Keratinocyte (primary cell): ENCODE data around the gene TTC38. TPM values are rescaled to one million over a fixed set of nuclear protein-coding genes. Genes with fewer than 3 reads are reported as not detected.

Experiments used
- DNase-seq: peaks from one replicate; pipeline ENCODE4 v3.0.0-alpha.2; 2011; ENCODE audit warnings: low read depth, missing footprints, low spot score
- FAIRE-seq: peaks from 2 replicates; lab custom pipeline; 2011; peaks lifted over from hg19 to GRCh38; lab: Jason Lieb, UNC
- H2AFZ ChIP-seq: 2 replicates; pipeline ENCODE4 v1.6.0; 2012; ENCODE audit warnings: low read length, control low read depth, inconsistent platforms; ENCODE audit not compliant: control insufficient read depth
- H3K27ac ChIP-seq: 2 replicates; pipeline ENCODE4 v1.5.1; 2011; ENCODE audit warnings: low read length; ENCODE audit not compliant: control insufficient read depth, insufficient read depth
- H3K27me3 ChIP-seq: 3 replicates; pipeline ENCODE4 v1.6.0; 2011; ENCODE audit warnings: low read length; ENCODE audit not compliant: control insufficient read depth, insufficient read depth; ENCODE audit errors: extremely low read depth
- H3K36me3 ChIP-seq, 2 experiments: 2 replicates in 1 of 2; 3 replicates in 1 of 2; pipeline ENCODE4 v1.5.1; 2011; ENCODE audit warnings: low read length in 2 of 2, mild to moderate bottlenecking in 1 of 2; ENCODE audit not compliant: control insufficient read depth in 2 of 2, insufficient read depth in 2 of 2; ENCODE audit errors: extremely low read depth in 1 of 2
- H3K4me1 ChIP-seq: 3 replicates; pipeline ENCODE4 v1.5.1; 2011; ENCODE audit warnings: low read length; ENCODE audit not compliant: control insufficient read depth, insufficient read depth; ENCODE audit errors: extremely low read depth
- H3K4me2 ChIP-seq: 3 replicates; pipeline ENCODE4 v1.6.0; 2011; ENCODE audit warnings: low read depth, low read length; ENCODE audit not compliant: control insufficient read depth, insufficient read depth; ENCODE audit errors: extremely low read depth
- H3K4me3 ChIP-seq, 3 experiments: fragments of 200-600 bp in 1 of 3; sonication (generic) in 1 of 3; 2 replicates in 2 of 3; 3 replicates in 1 of 3; pipeline ENCODE4 v1.5.1; 2011 to 2016; ENCODE audit warnings: low read length in 3 of 3, mild to moderate bottlenecking in 3 of 3, control low read depth in 2 of 3, inconsistent platforms in 1 of 3, low read depth in 1 of 3, mixed read lengths in 1 of 3, mixed run types in 1 of 3, moderate library complexity in 1 of 3; ENCODE audit not compliant: control insufficient read depth in 2 of 3, insufficient read depth in 2 of 3; ENCODE audit errors: extremely low read depth in 1 of 3
- H3K79me2 ChIP-seq: 2 replicates; pipeline ENCODE4 v1.6.0; 2012; ENCODE audit warnings: low read length; ENCODE audit not compliant: control insufficient read depth, insufficient read depth
- H3K9ac ChIP-seq: 3 replicates; pipeline ENCODE4 v1.6.0; 2011; ENCODE audit warnings: low read length; ENCODE audit not compliant: control insufficient read depth, insufficient read depth; ENCODE audit errors: extremely low read depth
- H3K9me1 ChIP-seq: 3 replicates; pipeline ENCODE4 v1.6.0; 2011; ENCODE audit warnings: low read length; ENCODE audit not compliant: control insufficient read depth, insufficient read depth; ENCODE audit errors: extremely low read depth
- H3K9me3 ChIP-seq: 2 replicates; pipeline ENCODE4 v1.5.1; 2012; ENCODE audit warnings: low read depth, low read length; ENCODE audit not compliant: control insufficient read depth
- H4K20me1 ChIP-seq: 3 replicates; pipeline ENCODE4 v1.6.0; 2011; ENCODE audit warnings: low read length; ENCODE audit not compliant: control insufficient read depth, insufficient read depth; ENCODE audit errors: extremely low read depth
- CTCF ChIP-seq, 3 experiments: IDR thresholded peaks in 1 of 3; conservative IDR thresholded peaks in 1 of 3; optimal IDR thresholded peaks in 1 of 3; 2 replicates in 2 of 3; 3 replicates in 1 of 3; pipeline versions ENCODE3 to v1.5.1; 2011; ENCODE audit warnings: low read length in 3 of 3, mild to moderate bottlenecking in 3 of 3, moderate library complexity in 2 of 3, control low read depth in 1 of 3, inconsistent platforms in 1 of 3; ENCODE audit not compliant: insufficient read depth in 2 of 3; ENCODE audit errors: extremely low read depth in 1 of 3
- EZH2 ChIP-seq: IDR thresholded peaks from one replicate; pipeline ENCODE4 v1.6.1; 2012; ENCODE audit warnings: inconsistent platforms, mild to moderate bottlenecking, low read length, moderate library complexity
- dilution Hi-C: fragments of 300-500 bp; cut with MboI; formaldehyde crosslinking; loops from one replicate; pipeline ENCODE4 v1.7.0; 2020; ENCODE audit warnings: low sequenced_read_pairs; ENCODE audit not compliant: extremely low pct_ligation_motif_present
- polyA plus RNA-seq, 5 experiments: library from polyadenylated mRNA; depleted of rRNA in 3 of 5; stranded (reverse) in 3 of 5; stranded (forward) in 1 of 5; unstranded in 1 of 5; fragments of >200 nt; gene quantifications; 1 replicate in 1 of 5; 2 replicates in 3 of 5; 3 replicates in 1 of 5; pipeline versions ENCODE4 v1.2.1 to v1.2.3, GENCODE V29; 2011 to 2012; ENCODE audit warnings: missing spikeins in 2 of 5, low read depth in 1 of 5, low replicate concordance in 1 of 5

TTC38 gene
- polyA plus RNA-seq, 1 donor (not counting 4 experiments of a cell fraction or from before 2014, with no cell fraction given) = 11.4 TPM

- no peaks in the 10 kb centered on the region for H4K20me1 ChIP-seq
- H3K9ac ChIP-seq = no peak overlapping the region
- no peak overlapping the region for H3K27ac ChIP-seq
- peaks cover 4 to 22% of the 10 kb centered on the region in 2 experiments for H3K36me3 ChIP-seq
- dilution Hi-C loops = no loop called here
- H2AFZ ChIP-seq = no peak overlapping the region
- peaks cover 4% of the 10 kb centered on the region for H3K4me1 ChIP-seq
- no peak for FAIRE-seq
- TF ChIP-seq CTCF (optimal IDR thresholded peaks at IDR 0.05 in 1 of 3, IDR thresholded peaks at IDR 0.05 in 1 of 3, conservative IDR thresholded peaks at IDR 0.05 in 1 of 3; ENCODE audit: extremely low read depth in 1 of 3, insufficient read depth in 2 of 3, low read length in 3 of 3) (no peak), EZH2 (no peak)
- no peak for DNase-seq
- no peak overlapping the region for H3K4me2 ChIP-seq
- H3K9me1 ChIP-seq = no peaks in the 10 kb centered on the region
- H3K9me3 ChIP-seq = no peaks in the 10 kb centered on the region
- H3K4me3 ChIP-seq = no peak overlapping the region
- H3K27me3 ChIP-seq = no peaks in the 10 kb centered on the region
- peaks cover 10% of the 10 kb centered on the region for H3K79me2 ChIP-seq
These were observed 63.7 kb downstream of the TTC38 start for GRCh38 chr22:46331496-46331895.

GRCh38 chr22:46335201-46336118 is 67.7 kb downstream of the TTC38 start, which contains the start of gene TRMU:
TRMU (plus strand) TSS chr22:46335714; CDS start chr22:46335765, 51 bp downstream.
- peak within 1 kb of the TSS; percentile 84 for H3K9ac ChIP-seq

More at GRCh38 chr22:46335201-46336118, 67.7 kb downstream of the TTC38 start, which contains the start of gene TRMU:
- Histone ChIP-seq H3K9me3 (no peaks in the 10 kb centered on the region), H3K27me3 (no peaks in the 10 kb centered on the region), H3K4me1 (peaks cover 10% of the 10 kb centered on the region), H3K36me3 (peaks cover 13 to 26% of the 10 kb centered on the region in 2 experiments), H3K27ac (peak within 1 kb of the TSS; percentile 70), H3K9me1 (no peaks in the 10 kb centered on the region), H2AFZ (peak within 1 kb of the TSS; percentile 93), H4K20me1 (no peaks in the 10 kb centered on the region), H3K4me3 (peak within 1 kb of the TSS; percentile 91 to 96 (median 92)), H3K79me2 (peaks cover 35% of the 10 kb centered on the region), H3K4me2 (peak within 1 kb of the TSS; percentile 95)
- peak; percentile 54 for DNase-seq
- no peak for FAIRE-seq
- dilution Hi-C loops = no loop called here
- TF ChIP-seq EZH2 (no peak), CTCF (optimal IDR thresholded peaks at IDR 0.05 in 1 of 3, IDR thresholded peaks at IDR 0.05 in 1 of 3, conservative IDR thresholded peaks at IDR 0.05 in 1 of 3; ENCODE audit: extremely low read depth in 1 of 3, insufficient read depth in 2 of 3, low read length in 3 of 3) (no peak)
